ENCODE measurements around the gene TMEM30B.

Gene TMEM30B

DNA sequence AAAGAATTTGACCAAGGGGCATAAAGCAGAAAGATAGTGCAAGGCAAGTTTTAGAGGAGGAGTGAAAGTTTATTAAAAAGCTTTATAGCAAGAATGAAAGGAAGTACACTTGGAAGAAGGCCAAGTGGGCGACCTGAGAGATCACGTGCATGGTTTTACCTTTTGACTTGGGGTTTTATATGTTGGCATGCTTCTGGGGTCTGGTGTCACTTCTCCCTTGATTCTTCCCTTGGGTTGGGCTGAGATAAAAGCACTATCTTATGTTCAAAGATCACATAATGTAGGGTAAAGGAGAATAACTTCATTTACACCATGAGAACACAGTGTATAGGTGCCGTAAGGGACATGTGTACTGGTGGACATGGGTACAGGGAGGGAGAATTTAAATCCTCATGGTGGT is 17.7 kb upstream of the TMEM30B start:
- peak; percentile 54 for DNase-seq

DNA sequence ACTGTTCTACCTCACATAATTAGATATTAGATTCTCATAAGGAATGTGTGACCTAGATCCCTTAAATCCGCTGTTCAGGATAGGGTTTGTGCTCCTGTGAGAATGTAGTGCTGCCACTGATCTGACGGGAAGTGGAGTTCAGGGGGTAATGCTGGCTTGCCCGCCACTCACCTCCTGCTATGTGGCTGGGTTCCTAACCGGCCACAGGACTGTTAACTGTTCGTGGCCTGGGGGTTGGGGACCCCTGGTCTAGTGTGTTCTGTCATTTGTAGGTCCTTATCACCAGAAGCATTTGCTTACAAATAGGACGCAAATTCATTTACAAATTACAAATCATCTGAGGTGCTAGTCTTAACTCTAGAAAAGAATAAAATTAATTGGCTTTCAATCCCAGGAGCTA is 16.4 kb upstream of the TMEM30B start:
- no peak for DNase-seq

DNA sequence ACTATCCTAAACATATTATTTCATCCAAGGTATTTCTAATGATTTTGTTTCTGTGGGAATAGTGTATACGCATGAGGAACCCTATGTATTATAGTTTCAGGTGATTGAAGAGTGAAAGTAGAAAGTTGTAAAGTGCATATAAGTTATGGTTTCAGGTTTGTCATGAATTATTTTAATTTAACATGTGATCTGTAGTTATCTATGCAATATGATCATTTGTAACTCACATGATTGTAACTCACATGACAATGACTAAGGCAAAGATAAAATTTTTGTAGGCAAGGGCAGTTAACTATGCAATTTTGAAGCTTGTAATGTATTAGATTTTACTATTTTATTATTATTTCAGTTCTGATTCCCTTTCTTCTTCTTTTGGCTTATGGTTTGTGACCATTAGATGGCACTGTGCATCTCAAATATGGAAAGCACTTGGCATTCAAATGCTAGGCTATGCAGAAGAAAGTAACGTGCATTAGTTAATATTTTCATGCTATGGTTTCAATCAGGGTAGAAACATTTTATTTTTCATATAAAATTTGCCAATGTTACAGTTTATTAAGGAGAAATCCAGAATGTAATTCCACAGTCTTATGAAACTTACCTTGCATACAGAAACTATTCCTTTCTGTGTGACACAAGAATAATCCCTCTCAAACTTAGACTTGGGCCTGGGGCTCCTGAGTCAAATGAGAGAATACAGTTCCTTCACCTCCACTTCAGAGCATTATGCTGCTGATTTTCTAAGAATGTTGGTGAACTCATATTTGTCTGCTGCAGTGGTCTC is 15.8 kb upstream of the TMEM30B start:
- peak; percentile 19 for DNase-seq

DNA sequence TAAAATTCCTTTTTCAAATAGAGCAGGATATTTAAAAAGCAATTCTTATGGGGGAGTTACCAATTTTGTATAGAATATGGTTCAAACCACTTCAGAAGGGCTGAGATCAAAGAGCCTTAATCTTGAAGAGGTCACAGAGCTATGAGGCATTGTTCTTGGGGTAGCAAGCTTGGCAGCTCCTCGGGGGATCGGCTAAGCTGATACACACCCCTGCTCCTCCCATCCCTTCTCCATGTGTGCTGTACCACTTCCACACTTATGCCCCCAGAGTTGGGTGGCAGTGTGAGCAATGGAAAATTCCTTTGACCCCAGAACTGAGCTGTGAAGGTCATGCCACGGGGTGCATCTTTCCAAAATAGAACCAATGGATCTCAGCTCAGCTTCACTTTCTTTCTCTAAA is 15.0 kb upstream of the TMEM30B start:
- no peak for DNase-seq

DNA sequence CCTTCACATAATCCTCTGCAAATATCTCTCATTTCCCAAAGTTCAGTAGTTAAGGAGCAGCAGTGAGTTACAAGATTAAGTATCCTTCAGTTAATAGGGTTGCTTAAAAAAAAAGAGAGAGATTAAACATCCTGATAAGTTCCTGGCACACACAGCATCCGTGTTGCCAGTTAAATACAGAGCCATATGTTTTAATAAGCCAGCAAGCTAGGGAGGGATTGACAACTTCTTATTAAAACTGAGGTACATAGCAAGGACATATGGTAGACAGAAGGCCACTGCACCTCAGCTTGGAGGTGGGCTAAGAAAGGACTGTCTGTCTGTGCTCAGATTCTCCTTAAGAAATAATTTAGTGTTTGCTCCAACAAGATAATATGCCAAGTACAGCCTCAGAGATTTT is 9.6 kb upstream of the TMEM30B start:
- no peak for DNase-seq

DNA sequence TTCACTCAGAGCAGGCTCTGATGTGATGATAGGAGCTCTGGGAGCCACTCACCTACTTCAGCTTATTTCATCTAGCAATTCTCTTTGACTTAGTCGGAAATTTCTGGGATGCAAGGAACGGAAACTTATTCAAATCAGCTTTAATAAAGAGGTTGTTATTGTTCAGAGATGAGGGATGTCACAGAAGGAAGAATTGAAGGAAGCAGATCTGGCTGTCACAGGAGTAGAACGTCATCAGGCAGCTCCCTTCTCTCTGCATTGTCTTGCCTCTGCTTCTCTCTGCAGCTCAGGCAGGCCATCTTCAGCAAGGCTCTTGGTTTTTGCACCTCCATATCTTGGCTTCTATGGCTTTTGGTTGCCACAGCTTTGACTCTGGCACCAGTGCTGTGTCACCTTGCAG is 7.6 kb upstream of the TMEM30B start:
- DNase-seq, result no peak

DNA sequence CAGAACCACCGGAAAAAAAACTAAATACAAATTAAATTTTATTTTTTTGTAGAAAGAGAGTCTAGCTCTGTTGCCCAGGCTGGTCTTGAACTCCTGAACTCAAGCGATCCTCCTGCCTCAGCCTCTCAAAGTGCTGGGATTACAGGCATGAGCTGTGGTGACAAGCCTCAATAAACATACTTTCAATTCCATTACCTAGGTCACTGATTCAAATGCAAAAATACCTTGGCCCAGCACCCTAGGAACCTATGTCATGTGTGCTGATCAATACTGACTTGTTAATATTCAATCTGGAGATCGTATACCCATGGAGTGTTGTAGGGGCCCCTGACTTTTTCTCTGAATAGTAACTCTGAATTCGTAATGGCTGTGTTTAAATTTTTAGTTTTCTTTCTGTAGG is 7.1 kb upstream of the TMEM30B start:
- no peak for DNase-seq

DNA sequence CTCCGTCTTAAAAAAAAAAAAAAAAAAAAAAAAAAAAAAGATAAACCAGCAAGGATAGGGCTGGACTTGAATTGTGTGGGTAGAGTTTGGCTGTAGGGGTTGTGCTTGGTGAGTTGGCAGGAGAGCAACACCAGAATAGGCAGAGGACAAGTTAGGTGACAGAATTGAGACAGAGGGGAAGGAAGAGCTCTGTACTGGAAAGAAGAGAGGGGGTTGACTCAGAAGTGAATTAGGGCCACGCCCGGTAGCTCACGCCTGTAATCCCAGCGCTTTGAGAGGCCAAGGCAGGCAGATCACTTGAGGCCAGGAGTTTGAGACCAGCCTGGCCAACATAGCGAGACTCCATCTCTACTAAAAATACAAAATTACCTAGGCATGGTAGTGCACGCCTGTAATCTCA is 6.1 kb upstream of the TMEM30B start:
- DNase-seq, result no peak

DNA sequence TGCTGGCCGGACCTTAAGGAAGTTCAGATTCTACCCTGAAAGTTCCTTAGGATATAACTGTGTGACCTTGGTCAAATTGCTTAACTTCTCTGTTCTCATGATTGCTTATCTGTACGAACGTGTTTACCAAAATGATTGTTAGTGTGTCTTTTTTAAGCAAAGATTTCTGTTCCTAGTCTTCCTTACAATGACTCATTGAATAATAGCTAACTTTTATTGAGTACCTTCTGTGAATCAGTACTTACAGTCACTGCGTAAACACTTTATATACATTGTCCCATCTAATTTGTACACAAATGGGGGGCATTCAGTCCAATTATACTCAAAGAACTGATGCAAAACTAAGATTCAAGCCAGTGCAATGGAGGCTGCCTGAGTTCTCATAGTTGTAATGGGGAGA is 4.2 kb upstream of the TMEM30B start:
- no peak for DNase-seq

DNA sequence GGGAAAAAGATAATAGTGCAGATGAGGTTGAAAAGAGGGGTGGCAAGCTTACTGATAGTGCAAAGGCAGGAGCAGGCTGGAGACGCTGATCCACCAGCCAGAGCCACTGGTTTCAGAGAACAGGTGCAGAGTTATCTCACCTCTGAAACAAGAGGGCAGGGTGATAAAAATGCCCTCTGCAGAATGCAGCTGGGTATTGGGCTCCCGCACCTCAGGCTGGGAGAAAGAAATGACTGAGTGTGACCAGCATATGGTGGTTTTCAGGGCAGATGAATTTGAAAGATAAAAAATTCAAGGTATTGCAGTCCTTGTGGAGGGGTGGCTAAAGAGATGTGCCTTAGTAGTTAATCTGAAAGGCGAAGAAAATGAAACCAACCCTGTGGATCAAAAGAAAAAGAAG is 2.9 kb upstream of the TMEM30B start:
- no peak for DNase-seq

DNA sequence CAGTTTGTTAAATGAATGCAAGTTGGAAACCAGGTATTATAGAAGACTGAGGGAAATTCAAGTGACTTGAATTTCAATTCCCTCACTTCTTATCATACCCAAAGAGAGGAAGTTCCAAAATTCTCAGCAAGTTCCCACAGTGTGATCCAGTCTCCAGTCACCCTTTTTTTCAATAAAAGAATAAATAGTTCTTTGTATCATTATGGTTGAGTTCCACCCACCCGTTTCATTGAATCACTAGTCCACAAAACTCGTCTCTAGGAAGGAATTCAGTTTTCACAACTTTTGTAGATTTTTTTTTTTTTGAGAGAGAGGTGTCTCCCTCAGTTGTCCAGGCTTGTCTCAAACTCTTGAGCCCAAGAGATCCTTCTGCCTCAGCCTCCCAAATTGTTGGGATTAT is 1.6 kb upstream of the TMEM30B start:
- no peak for DNase-seq

DNA sequence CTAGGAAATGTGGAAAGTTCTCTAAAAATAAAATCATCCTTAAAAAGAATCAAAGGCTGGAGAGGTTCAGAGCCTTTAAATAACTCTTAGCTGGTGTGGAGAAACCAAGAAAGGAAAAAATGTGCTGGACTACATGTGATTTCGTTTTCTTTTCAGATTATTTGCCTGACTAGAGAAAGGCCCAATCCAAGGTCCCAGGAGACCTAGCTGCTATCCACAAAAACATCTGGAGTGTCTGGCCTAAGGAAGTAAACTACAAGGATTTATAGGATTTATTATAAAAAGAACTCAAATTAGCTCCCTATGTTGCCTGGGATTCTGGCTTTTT is 774 bp upstream of the TMEM30B start:
- no peak for DNase-seq

DNA sequence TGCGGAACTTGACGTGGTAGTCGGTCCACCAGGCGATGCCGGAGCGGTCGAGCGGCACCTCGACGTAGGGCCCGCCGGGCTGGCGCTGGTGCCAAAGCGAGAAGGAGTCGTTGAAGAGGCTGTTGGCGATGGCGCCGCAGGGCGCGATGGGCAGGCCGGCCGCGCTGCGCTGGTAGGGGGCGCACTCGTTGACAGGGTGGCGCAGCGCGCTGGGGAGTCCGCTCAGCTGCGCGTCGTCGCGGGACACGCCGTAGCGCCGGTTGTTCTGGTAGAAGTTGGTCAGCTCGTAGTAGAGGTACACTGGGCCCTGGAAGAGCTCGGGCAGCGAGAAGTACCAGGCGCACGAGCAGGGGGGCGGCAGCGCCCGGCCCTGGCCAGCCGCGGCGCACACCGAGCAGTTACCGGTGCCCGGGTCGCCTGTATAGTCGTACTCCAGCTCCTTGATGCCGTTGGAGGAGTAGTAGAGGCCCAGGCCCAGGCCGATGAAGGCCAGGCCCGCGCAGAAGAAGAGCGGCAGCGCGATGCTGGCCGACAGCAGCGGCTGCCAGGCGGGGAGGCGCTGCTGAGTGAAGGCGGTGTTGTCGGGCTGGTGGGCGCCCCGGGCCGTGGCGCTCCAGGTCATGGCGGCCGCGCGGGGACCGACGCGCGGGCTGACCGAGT is 482 bp downstream of the TMEM30B start:
- DNase-seq, result peak; percentile 86

DNA sequence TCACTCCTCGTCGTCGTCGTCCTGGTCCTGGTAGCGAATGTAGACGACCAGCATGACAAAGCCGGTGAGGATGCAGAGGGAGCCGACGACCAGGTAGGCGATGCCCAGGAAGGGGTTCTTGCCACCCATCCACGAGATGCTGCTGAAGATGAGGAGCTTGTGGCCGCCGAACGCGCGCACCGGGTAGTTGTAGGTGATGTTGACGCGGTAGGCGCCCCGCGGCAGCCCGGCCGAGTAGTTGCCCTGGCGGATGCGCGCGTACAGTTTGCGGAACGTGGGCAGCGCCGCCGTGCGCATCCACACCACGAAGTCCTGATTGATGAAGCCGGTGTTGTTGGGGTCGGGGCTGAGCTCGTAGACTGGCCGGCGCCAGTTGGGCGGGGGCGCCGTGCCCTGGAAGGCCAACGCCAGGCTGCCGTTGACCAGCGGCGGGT is 1.0 kb downstream of the TMEM30B start:
- peak; percentile 60 for DNase-seq

DNA sequence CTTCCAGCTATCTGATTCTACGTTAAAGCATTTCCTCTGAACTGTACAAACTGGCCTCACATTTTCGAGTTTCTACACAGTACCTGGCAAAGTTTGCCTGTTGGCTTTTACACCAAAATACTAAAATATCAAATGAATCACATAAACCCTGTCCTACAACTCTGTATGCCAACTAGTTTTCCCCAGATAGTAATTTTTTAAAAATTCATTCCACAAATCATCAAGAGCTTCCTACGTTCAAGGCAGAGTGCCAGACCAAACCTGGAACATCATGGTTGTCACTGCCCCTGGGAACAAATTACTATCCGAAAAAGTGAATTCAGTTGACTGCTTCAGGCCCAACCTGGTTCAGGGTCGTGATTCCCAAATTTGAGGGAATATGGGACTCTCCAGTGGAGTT is 2.1 kb downstream of the TMEM30B start:
- DNase-seq, result no peak

DNA sequence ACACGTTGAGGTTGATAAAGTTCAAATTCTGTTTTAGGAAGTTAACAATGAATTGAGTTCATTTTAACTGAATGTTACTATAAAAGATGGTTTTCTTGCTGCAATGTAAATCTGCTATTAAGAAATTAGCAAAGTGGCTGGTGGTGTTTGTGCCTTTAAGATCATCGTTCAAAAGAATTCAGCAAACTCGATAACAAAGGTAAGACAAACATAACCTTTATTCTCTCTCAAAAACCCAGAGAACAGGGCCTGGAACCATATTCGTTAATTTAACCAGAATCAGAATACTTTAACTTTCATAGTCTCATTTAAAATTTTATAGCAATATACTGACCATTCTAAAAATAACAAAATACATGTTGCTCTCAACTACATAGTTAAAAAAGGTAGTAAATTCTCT is 3.4 kb downstream of the TMEM30B start:
- no peak for DNase-seq

DNA sequence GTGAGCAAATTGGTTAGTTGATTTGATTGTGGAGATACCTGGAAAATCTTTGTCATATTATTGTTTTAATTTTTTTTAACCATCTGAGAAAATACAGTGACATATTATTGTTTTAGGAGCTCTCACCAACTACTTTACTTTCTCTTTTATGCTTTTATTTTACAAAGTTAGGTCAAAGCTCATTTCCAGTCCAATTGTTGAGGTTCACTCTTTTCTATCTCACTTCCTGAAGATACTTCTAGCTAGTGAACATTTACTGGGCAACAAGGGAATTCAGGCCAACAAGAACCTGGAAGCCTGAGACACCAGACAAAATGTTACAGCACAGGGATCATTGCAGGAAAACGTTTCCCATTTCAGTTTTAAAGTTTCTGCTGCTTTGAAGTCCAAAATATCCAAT is 3.9 kb downstream of the TMEM30B start:
- DNase-seq, result no peak

DNA sequence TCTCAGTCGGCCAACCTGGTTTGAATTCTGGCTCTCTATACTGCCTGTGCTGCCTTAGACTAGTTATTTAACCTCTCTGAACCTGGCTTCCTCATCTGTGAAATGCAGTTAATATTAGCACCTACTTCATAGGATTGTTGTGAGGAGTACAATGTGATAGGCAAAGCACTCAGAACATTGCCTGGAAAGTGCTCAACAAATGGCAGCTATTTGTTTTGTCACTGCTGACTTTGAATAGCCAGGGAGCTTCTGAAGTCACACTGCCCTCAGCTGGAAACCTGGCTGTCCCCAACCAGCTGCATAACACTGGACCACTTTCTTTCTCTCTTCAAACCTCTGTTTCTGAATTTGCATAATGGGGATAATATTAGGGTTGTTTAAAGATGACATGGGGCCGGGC is 9.6 kb downstream of the TMEM30B start:
- DNase-seq, result no peak

DNA sequence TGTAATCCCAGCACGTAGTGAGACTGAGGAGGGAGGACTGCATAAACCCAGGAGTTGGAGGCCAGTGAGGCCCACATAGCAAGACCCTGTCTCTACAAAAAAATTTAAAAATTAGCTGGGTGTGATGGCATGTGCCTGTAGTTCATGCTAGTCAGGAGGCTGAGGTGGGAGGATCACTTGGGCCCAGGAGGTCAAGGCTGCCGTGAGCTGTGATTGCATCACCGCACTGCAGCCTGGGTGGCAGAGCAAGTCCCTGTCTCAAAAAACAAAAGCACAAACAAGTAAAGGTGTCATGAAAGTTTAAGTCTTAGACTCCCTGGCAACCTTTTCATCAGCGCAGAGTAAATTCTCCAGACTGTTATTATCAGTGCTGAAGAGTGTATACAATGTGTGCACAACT is 10.4 kb downstream of the TMEM30B start:
- no peak for DNase-seq

DNA sequence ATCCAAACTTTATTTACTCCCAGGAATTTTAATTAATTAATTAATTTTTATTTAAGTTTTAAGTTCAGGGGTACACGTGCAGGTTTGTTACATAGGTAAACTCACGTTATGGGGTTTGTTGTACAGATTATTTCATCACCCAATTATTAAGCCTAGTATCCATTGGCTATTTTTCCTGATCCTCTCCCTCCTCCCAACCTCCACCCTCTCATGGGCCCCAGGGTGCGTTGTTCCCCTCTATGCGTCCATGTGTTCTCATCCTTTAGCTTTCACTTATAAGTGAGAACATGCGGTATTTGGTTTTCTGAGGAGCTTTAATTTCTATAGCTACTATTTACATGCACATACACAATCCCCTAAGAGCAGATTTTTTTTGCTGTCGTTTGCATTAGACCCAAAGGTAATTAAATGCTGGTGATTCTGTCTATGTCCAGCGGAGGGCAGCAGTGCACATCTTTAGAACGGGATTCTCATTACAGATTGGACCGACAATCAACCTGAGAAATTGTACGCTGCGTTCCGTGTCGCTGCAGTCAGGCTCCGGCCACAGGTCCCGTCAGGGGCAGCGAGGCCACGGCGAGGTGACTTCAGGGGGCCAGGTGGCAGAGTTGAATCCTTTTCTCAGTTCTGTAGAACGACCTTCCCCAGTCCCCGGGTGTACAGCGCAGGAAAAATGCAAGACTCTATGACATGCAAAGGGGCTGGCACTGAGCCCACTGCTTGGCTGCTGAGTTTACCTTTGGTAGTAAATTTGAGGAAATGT is 11.6 kb downstream of the TMEM30B start:
- DNase-seq, result peak; percentile 84

DNA sequence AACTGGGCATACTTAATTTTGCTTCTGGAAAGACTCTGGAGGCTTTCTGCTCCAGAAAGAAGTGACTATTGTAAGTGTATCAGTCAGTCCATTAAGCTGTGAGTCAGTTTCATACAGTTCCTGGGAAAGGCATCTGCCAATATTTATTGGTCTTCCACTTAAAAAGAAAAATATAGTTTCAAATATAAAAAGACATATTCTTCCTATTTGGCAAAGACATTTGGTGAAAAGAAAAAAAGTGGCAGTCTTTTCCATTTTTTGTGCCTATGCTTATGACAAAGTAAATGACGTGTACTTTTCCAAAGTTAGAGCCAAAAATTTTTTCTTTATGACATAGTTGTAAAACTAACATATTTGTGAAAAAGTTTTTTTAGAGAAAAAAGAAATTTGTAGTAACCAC is 12.3 kb downstream of the TMEM30B start:
- no peak for DNase-seq

DNA sequence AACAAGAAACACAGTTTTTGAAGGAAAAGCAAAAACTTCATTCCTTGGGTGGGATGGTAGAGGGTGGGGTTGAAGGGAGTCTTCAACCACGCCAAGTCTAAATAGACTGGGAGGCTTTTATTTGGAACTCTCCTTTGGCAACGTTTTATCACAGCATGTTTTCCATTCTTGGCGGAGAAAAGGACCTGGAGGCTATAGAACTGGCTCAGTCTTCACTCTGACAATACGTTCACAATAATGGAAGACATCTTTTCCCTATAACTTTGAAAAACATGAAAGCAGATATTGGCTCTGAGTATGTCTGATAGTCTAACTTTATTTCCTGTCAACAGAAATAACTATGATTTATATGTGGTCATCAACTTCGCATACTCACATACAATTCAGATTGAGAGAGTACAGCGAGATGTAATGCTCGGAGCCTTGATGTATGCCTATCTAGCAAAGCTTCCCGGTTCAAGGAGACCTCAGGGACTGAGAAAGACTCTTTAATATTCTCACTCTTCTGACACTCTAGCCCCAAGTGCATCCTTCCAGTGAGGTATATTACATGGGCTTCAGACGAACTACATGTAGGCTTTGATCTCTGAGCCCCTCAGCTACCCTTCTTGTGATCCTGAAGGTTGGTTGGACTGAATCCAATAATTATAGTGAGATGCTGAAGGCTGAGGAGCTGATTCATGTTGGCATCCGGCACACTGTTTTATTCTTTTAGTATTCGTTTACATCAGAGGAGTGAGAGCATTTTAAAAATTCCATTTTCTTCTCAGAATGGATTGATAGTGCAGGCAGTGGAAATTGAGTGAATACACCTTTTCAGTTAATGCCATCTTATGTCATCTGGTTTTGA is 14.0 kb downstream of the TMEM30B start:
- DNase-seq, result no peak

DNA sequence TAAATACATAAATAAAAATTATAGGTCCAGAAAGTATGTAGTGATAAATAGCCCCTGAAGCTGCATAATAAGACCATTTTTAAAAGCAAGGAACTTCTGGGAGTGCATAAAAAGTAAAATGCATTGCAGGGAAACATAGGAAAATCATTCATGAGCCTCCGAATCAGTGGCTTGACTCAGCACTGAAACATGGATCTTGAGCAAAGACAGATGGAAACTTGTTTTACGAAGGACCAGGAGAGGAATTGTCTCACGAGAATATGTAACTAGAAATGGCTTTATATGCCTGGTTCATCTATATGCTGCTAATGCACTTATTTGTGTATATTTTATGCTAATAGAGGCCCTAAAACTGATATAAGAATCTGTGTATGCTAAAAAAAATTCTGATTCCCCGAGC is 14.7 kb downstream of the TMEM30B start:
- DNase-seq, result no peak

All from CD4-positive, alpha-beta T cell treated with Interleukin-6 for 4 hours (primary cell).